PC-3 (cell line): Measurements from ENCODE around the gene AKAP6. TPM values are rescaled to one million over a fixed set of nuclear protein-coding genes. Genes with fewer than 3 reads are reported as not detected.

Source experiments
- ATAC-seq: fragments of 200-7000 bp; cut with Tn5 transposase; 2 replicates; pipeline ENCODE4 v1.9.1; 2020; ENCODE audit warnings: mild to moderate bottlenecking, moderate library complexity
- BruUV-seq: library from RNA; stranded (reverse); fragments of 400-500 nt; replicated peaks from 2 replicates; lab custom pipeline; 2021; lab: Mats Ljungman, UMichigan
- CTCF ChIA-PET: fragments of 300-600 bp; sonication (Branson Sonifier 250); formaldehyde crosslinking; loops from one replicate; lab custom pipeline; 2022; ENCODE audit warnings: antibody characterized with exemption; lab: Charles Lee
- POLR2A ChIA-PET: fragments of 300-600 bp; sonication (Branson Sonifier 250); formaldehyde crosslinking; loops from one replicate; lab custom pipeline; 2022; ENCODE audit warnings: antibody characterized with exemption; ENCODE audit not compliant: unreplicated experiment; lab: Charles Lee
- DNase-seq: peaks from one replicate; pipeline ENCODE4 v3.0.0-alpha.2; 2015
- H2AFZ ChIP-seq: fragments of 300-600 bp; sonication (generic); 2 replicates; pipeline ENCODE4 v1.6.0; 2016; ENCODE audit warnings: antibody characterized with exemption, low read length
- H3F3A ChIP-seq: fragments of 300-600 bp; sonication (generic); one replicate; pipeline ENCODE4 v1.6.0; 2017; ENCODE audit warnings: antibody characterized with exemption, low read length, control low read depth, mild to moderate bottlenecking; ENCODE audit not compliant: unreplicated experiment
- H3K27ac ChIP-seq: fragments of 300-600 bp; sonication (generic); 2 replicates; pipeline ENCODE4 v1.5.1; 2016; ENCODE audit warnings: mild to moderate bottlenecking, low read length
- H3K27me3 ChIP-seq: fragments of 300-600 bp; sonication (generic); 2 replicates; pipeline ENCODE4 v1.6.1; 2016; ENCODE audit warnings: low read length, mixed read lengths
- H3K36me3 ChIP-seq: fragments of 300-600 bp; sonication (generic); 2 replicates; pipeline ENCODE4 v1.6.1; 2016; ENCODE audit warnings: low read depth, mixed run types, low read length, mixed read lengths
- H3K4me1 ChIP-seq: fragments of 300-600 bp; sonication (generic); 2 replicates; pipeline ENCODE4 v1.5.1; 2016; ENCODE audit warnings: low read length; ENCODE audit not compliant: insufficient read depth
- H3K4me2 ChIP-seq: fragments of 300-600 bp; sonication (generic); 2 replicates; pipeline ENCODE4 v1.6.0; 2016; ENCODE audit warnings: low read length
- H3K4me3 ChIP-seq: fragments of 300-600 bp; sonication (generic); 2 replicates; pipeline ENCODE4 v1.5.1; 2016; ENCODE audit warnings: mild to moderate bottlenecking, low read length, mixed read lengths
- H3K79me2 ChIP-seq: fragments of 300-600 bp; sonication (generic); 2 replicates; pipeline ENCODE4 v1.6.1; 2017; ENCODE audit warnings: low read length, mixed read lengths
- H3K9ac ChIP-seq: fragments of 300-600 bp; sonication (generic); 2 replicates; pipeline ENCODE4 v1.6.0; 2016; ENCODE audit warnings: mild to moderate bottlenecking, low read length
- H3K9me2 ChIP-seq: fragments of 300-600 bp; sonication (generic); replicated peaks from 2 replicates; pipeline ENCODE4 v1.6.1; 2016; ENCODE audit warnings: mixed run types, low read length, mixed read lengths
- H3K9me3 ChIP-seq: fragments of 300-600 bp; sonication (generic); 2 replicates; pipeline ENCODE4 v1.6.1; 2016; ENCODE audit warnings: low read length, mixed read lengths
- H4K20me1 ChIP-seq: fragments of 300-600 bp; sonication (generic); 2 replicates; pipeline ENCODE4 v1.6.1; 2016; ENCODE audit warnings: low read length, mixed read lengths
- EZH2 ChIP-seq: fragments of 300-600 bp; sonication (generic); IDR thresholded peaks from one replicate; pipeline ENCODE4 v1.6.1; 2017; ENCODE audit warnings: antibody characterized with exemption, mild to moderate bottlenecking, low read length; ENCODE audit not compliant: unreplicated experiment
- EZH2phosphoT487 ChIP-seq: fragments of 300-600 bp; sonication (generic); IDR thresholded peaks from 2 replicates; pipeline ENCODE4 v1.6.1; 2018; ENCODE audit warnings: mild to moderate bottlenecking, antibody characterized with exemption, low read length, borderline replicate concordance
- intact Hi-C: fragments of 100-400 bp; cut with micrococcal nuclease; formaldehyde crosslinking; loops from 2 replicates; pipeline ENCODE4 v1.9.0; 2023
- total RNA-seq: library from RNA; depleted of rRNA; stranded (reverse); fragments of >200 nt; gene quantifications from 2 replicates; pipeline ENCODE4 v1.2.3, GENCODE V29; 2014
- TF ChIP-seq, protein P1 (sequence below): fragments of 300-600 bp; sonication (generic); conservative IDR thresholded peaks from 2 replicates; pipeline ENCODE4 v1.5.1; 2017; ENCODE audit warnings: antibody characterized with exemption, low read depth, mild to moderate bottlenecking, low read length

The AKAP6 gene
- total RNA-seq, 1 experiment from 2014 or later: 1.5 TPM

DNA sequence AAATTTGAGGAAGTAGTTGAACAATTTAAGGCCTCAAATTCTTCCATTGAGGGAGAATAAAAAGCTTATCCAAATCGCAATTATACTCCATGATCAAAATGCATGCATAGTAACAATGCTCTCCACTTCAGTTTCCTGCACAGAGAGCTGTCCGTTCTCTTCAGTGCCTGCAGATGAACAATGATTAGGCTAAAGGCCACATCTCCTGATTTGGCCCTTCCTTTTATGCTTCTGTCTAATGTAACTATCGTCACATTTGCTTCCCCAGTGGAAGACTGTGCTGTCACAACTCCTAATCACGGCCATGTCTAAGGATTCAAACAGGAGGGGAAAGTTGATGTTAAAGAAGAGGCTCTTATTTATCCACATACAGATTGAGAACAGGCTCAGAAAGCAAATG, 496.0 kb downstream of the AKAP6 start:
- CTCF ChIA-PET: no interaction called here
- H3K4me3 ChIP-seq: no peak overlapping the region
- H4K20me1 ChIP-seq: no peaks in the 10 kb centered on the region
- H3K27me3 ChIP-seq: no peaks in the 10 kb centered on the region
- H3K79me2 ChIP-seq: no peaks in the 10 kb centered on the region
- H3K9ac ChIP-seq: no peak overlapping the region
- no peaks in the 10 kb centered on the region for H3K9me3 ChIP-seq
- BruUV-seq: no TSS peak
- H3K4me2 ChIP-seq: no peak overlapping the region
- H2AFZ ChIP-seq: no peak overlapping the region
- peaks cover 30% of the 10 kb centered on the region for H3K4me1 ChIP-seq
- TF ChIP-seq, protein P1, sequence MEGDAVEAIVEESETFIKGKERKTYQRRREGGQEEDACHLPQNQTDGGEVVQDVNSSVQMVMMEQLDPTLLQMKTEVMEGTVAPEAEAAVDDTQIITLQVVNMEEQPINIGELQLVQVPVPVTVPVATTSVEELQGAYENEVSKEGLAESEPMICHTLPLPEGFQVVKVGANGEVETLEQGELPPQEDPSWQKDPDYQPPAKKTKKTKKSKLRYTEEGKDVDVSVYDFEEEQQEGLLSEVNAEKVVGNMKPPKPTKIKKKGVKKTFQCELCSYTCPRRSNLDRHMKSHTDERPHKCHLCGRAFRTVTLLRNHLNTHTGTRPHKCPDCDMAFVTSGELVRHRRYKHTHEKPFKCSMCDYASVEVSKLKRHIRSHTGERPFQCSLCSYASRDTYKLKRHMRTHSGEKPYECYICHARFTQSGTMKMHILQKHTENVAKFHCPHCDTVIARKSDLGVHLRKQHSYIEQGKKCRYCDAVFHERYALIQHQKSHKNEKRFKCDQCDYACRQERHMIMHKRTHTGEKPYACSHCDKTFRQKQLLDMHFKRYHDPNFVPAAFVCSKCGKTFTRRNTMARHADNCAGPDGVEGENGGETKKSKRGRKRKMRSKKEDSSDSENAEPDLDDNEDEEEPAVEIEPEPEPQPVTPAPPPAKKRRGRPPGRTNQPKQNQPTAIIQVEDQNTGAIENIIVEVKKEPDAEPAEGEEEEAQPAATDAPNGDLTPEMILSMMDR: no peak
- TF ChIP-seq EZH2 (no peak), EZH2phosphoT487 (no peak)
- no peak overlapping the region for H3K27ac ChIP-seq
- POLR2A ChIA-PET: no interaction called here
- no peaks in the 10 kb centered on the region for H3K9me2 ChIP-seq
- no peaks in the 10 kb centered on the region for H3F3A ChIP-seq
- H3K36me3 ChIP-seq: no peaks in the 10 kb centered on the region
- intact Hi-C loops: loop anchor here (5.0 kb wide), 2 partner anchors 113 to 238 kb away; no protein-coding TSS in a partner anchor
- DNase-seq (no peak), ATAC-seq (no peak)

DNA sequence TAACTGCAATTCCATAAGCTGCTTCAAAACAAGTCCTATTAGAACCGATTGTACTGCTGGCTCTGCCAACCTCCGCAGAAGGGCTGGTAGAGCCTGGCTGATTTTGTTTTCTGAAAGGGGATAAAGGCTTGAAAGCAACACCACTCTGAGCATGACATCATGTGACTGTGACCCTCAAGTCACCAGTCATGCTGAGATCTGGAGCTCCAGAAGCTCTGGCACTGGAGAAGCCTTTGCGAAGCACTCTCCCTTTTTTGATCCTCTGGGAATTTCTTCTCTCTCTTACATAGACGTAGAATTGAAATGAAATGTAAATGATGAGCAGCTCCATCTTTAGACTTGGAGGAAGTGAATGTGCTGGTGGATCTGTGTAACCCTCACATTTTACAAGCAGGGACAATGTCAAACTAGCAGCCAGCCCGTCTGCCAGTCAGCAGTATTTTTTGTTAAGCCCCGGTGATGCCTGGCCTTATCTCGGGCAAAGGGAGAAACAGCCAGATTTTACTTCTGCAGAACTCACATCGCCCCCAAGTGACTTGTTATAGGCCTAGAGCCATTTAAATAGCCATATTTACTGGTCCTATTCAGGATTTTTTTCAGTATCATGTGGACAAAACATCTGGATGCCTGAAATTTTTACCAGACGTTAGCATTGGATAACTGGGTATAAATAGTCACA, 497.4 kb downstream of the AKAP6 start:
- no peaks in the 10 kb centered on the region for H3K36me3 ChIP-seq
- no TSS peak for BruUV-seq
- H3F3A ChIP-seq: no peaks in the 10 kb centered on the region
- H3K27ac ChIP-seq: no peak overlapping the region
- no peaks in the 10 kb centered on the region for H3K9me3 ChIP-seq
- no peaks in the 10 kb centered on the region for H3K9me2 ChIP-seq
- ChIA-PET CTCF (interaction anchor here (0.5 kb wide), 1 partner anchor 111 kb away, joined by 4 read pairs; no protein-coding TSS in a partner anchor), POLR2A (no interaction called here)
- no peak overlapping the region for H3K9ac ChIP-seq
- H3K27me3 ChIP-seq: no peaks in the 10 kb centered on the region
- ATAC-seq: no peak
- no peaks in the 10 kb centered on the region for H4K20me1 ChIP-seq
- no peak overlapping the region for H3K4me3 ChIP-seq
- H3K4me1 ChIP-seq: peaks cover 30% of the 10 kb centered on the region
- H2AFZ ChIP-seq: no peak overlapping the region
- no peak overlapping the region for H3K4me2 ChIP-seq
- TF ChIP-seq, protein P1: peak; percentile 28; the same call in 1 of the 2 replicates
- TF ChIP-seq EZH2: no peak
- H3K79me2 ChIP-seq: no peaks in the 10 kb centered on the region
- peak; percentile 30 for DNase-seq
- intact Hi-C loops: loop anchor here (5.0 kb wide), 2 partner anchors 114 to 239 kb away; no protein-coding TSS in a partner anchor

DNA sequence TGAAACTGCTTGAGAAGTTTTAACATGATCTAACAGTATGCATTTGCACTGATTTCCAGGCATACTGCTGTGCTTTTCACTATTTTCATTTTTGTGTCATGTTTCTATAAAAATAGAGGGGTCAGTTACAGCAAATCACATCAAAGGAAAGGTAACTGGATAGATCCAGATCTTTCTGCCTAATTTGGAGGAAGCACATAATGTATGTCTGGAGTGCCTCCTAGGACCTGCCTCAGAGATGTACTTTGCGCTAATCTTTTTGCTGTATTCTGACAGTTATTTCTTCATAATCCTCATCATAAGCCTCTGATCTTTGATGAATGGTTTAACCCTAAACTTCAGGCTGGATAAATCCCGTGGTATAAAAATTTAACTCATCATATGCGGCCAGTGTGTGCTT, 498.4 kb downstream of the AKAP6 start:
- BruUV-seq: no TSS peak
- no peaks in the 10 kb centered on the region for H3K9me2 ChIP-seq
- TF ChIP-seq EZH2 (no peak), EZH2phosphoT487 (no peak)
- TF ChIP-seq, protein P1: no peak
- H3K4me1 ChIP-seq: peaks cover 21% of the 10 kb centered on the region
- CTCF ChIA-PET: no interaction called here
- no peaks in the 10 kb centered on the region for H4K20me1 ChIP-seq
- no peaks in the 10 kb centered on the region for H3K9me3 ChIP-seq
- no peak overlapping the region for H3K9ac ChIP-seq
- H3K4me2 ChIP-seq: no peak overlapping the region
- DNase-seq (no peak), ATAC-seq (no peak)
- no peak overlapping the region for H2AFZ ChIP-seq
- H3K27ac ChIP-seq: no peak overlapping the region
- POLR2A ChIA-PET: no interaction called here
- no peaks in the 10 kb centered on the region for H3K79me2 ChIP-seq
- H3K4me3 ChIP-seq: no peak overlapping the region
- intact Hi-C loops: loop anchor here (5.0 kb wide), 2 partner anchors 115 to 240 kb away; no protein-coding TSS in a partner anchor
- no peaks in the 10 kb centered on the region for H3K27me3 ChIP-seq
- H3F3A ChIP-seq: no peaks in the 10 kb centered on the region
- H3K36me3 ChIP-seq: no peaks in the 10 kb centered on the region
